GM12892 (cell line): ENCODE measurements around the gene PRUNE2.

Source experiments
- POLR2A ChIP-seq: IDR thresholded peaks from 2 replicates; pipeline ENCODE4 v1.6.1; 2011; ENCODE audit warnings: low read depth, low read length, control low read depth
- POLR2AphosphoS5 ChIP-seq: IDR thresholded peaks from 2 replicates; pipeline ENCODE4 v1.6.1; 2011; ENCODE audit warnings: low read depth, low read length, control low read depth

DNA sequence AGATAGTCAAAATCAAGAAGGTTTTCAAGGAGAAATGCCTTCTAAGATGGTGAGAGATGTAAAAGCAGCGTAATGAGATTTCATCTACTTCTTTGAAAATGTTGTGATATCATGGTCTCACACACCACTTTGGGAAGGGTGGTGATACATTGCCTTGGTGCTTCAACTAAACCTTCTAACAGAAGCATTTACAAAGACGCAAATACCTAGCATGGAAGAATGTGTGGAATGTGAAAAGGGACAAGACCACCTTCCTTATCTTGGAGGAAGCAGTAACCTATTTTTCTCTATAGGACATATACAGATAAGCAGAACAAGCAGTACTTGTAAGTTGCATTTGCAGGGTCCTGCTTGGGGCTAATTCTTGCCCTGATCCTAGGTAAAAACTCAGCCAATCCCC is 102.8 kb downstream of the PRUNE2 start:
- TF ChIP-seq POLR2A: no peak
- no peak for TF ChIP-seq POLR2AphosphoS5
